GM12865 (cell line): ENCODE measurements around the gene PPP4R3B.
A peak's percentile ranks its signal among the peaks of the same experiment; 100 is the strongest.
"Not testable (repeated sequence)": the region's sequence is repeated elsewhere in the genome, so short reads cannot be mapped to it uniquely, and the experiment has no call there.

Source experiments
- DNase-seq: peaks from one replicate; pipeline ENCODE4 v3.0.0; 2010; ENCODE audit warnings: low read depth
- H3K4me3 ChIP-seq: 2 replicates; pipeline ENCODE4 v1.5.1; 2011; ENCODE audit warnings: mild to moderate bottlenecking, low read depth, low read length, control low read depth
- CTCF ChIP-seq: IDR thresholded peaks from 2 replicates; pipeline ENCODE4 v1.5.1; 2011; ENCODE audit warnings: low read length, control low read depth, low read depth, inconsistent platforms; ENCODE audit not compliant: insufficient read depth; ENCODE audit errors: missing control alignments

PPP4R3B gene

GRCh38 chr2:55598056-55598795 is 19.2 kb downstream of the PPP4R3B start:
- no peak for DNase-seq
- H3K4me3 ChIP-seq, result no peak overlapping the region
- TF ChIP-seq CTCF, result no peak

DNA sequence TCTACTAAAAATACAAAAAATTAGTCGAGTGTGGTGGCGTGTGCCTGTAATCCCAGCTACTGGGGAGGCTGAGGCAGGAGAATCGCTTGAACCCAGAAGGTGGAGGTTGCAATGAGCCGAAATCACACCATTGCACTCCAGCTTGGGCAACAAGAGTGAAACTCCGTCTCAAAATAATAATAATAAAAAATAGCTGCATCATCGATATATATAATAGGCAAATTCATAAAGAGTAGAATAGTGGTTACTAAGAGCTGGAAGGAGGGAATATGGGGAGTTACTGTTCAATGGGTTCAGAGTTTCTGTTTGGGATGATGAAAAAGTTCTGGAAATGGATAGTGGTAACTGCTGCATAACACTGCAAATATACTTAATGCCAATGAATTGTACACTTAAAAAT is 20.6 kb downstream of the PPP4R3B start:
- H3K4me3 ChIP-seq, DNase-seq: not testable (repeated sequence)

DNA sequence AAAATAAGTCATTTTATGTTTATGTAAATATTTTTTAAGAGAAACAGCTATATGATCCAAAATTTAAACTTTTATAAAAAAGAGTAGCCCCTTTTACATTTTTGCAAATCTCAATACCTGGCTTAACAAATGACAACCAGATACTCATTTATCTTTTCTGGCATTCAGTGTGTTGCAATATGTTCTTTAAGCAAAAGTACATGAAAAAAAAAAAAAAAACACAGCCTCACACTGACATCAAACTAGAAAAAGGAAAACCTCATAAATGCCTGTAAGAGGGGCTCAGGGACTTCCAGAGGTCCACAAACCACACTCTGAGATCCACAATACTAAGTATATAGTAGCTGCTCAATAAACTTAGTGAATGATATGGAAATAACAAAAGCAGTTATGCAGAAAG is 21.9 kb downstream of the PPP4R3B start:
- H3K4me3 ChIP-seq, result no peak overlapping the region

DNA sequence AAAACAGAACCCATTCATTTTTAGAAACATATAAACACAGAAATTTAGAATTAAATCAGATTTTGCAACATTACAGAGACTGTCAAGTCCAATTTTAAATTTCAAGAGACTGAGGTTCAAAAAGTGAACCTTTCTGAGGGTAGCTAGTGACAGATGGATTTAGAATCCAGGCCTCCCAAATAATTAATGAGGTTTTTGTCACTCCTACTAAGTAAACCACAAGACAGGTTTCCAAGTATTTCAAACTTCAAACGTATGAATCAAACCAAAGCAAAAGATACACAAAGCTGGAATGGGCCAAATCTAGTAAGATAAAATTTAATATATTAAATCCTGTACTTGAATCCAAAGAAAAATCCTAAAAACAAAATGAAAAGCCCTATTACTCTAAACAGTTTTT is 25.3 kb downstream of the PPP4R3B start:
- no peak overlapping the region for H3K4me3 ChIP-seq
- DNase-seq, result no peak
- no peak for TF ChIP-seq CTCF

More for the DNA sequence above, 21.9 kb downstream of the PPP4R3B start:
- no peak for TF ChIP-seq CTCF
- DNase-seq, result no peak

- no peak overlapping the region for H3K4me3 ChIP-seq
- TF ChIP-seq CTCF, result no peak
- DNase-seq, result peak; percentile 17
Measured at GRCh38 chr2:55590810-55591440, 26.5 kb downstream of the PPP4R3B start.

DNA sequence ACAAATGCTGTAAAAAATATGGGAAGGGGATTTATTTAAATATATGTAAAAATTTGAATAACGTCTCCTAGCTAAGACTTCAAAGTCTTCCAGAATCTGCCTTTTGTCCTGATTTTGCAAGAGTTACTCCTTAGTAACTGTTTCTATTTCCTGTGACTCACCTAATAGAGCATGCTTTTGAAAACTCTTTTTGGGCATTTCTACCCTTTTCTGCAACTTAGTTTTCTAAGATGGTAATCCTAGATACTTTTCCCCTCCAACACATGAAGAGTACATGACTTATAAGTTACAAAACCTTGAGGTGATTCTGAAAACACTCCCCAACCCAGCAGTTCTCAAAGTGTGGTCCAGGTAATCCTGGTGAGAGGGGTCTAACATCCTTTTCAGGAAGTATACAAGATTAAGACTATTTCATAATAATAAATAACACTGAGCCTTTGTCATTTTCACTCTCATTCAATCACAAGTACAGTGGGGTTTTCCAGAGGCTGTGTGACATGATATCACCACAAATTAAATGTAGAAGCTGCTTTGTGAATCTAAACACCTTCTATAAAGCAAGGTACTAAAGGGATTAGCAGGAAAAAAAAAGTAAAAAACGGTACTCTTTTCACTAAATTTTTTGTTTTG is 31.9 kb downstream of the PPP4R3B start:
- TF ChIP-seq CTCF, result no peak
- H3K4me3 ChIP-seq, result no peak overlapping the region
- no peak for DNase-seq

DNA sequence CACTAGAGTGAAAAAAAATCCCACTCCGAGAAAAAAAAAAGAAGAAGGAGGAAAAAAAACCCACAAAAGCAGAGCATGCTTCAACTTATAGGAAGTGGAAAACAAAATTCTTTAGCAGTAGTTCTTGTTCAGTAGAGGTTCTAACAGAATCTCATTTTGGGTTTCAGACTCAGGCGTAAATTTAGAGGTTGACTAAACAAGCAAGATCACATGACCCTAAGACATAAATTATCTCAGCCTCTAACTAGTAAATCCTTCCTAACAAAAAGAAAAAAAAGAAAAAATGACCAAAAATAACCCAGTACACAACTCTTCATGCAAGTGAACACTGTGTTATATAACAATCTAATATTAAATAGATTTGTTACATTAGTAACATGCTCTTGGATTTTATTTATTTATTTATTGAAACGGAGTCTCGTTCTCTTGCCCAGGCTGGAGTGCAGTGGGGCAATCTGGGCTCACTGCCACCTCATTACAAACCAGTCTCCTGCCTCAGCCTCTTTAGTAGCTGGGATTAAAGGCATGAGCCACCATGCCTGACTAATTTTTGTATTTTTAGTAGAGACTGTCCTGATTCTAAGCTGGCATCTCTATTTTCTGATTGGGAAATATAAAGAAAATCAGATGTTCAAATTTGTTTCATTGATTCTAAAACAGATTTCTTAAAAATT is 35.4 kb downstream of the PPP4R3B start:
- no peak for DNase-seq

More for the DNA sequence above, 35.4 kb downstream of the PPP4R3B start:
- H3K4me3 ChIP-seq, result no peak overlapping the region
- TF ChIP-seq CTCF, result no peak
